Hematopoietic multipotent progenitor cell treated with erythropoietin and hydrocortisone succinate and interleukin-3 and kit ligand, for 17 days (in vitro differentiated cells): ENCODE measurements around the gene LHFPL3.
"Not testable (repeated sequence)": the region's sequence is repeated elsewhere in the genome, so short reads cannot be mapped to it uniquely, and the experiment has no call there.

Source experiments
- DNase-seq: peaks from one replicate; pipeline ENCODE4 v3.0.0-alpha.2; 2015; ENCODE audit warnings: low spot score

The LHFPL3 gene

GRCh38 chr7:104482362-104483037 is 154.1 kb downstream of the LHFPL3 start:
- no peak for DNase-seq

GRCh38 chr7:104486931-104487330 is 158.5 kb downstream of the LHFPL3 start:
- DNase-seq: no peak

GRCh38 chr7:104487642-104488041 is 159.2 kb downstream of the LHFPL3 start:
- no peak for DNase-seq

GRCh38 chr7:104497379-104497967 is 169.1 kb downstream of the LHFPL3 start:
- no peak for DNase-seq

GRCh38 chr7:104499975-104500374 is 171.6 kb downstream of the LHFPL3 start:
- no peak for DNase-seq

- no peak for DNase-seq
These were observed 181.5 kb downstream of the LHFPL3 start for GRCh38 chr7:104509874-104510273.

- no peak for DNase-seq
These were observed 196.4 kb downstream of the LHFPL3 start for GRCh38 chr7:104524853-104525252.

- no peak for DNase-seq
These were observed 199.7 kb downstream of the LHFPL3 start for GRCh38 chr7:104528142-104528541.

GRCh38 chr7:104529567-104529966 is 201.2 kb downstream of the LHFPL3 start:
- no peak for DNase-seq

GRCh38 chr7:104530251-104530650 is 201.8 kb downstream of the LHFPL3 start:
- DNase-seq: no peak

GRCh38 chr7:104534149-104534548 is 205.7 kb downstream of the LHFPL3 start:
- DNase-seq: no peak

- DNase-seq: no peak
These were observed 207.4 kb downstream of the LHFPL3 start for GRCh38 chr7:104535841-104536240.

GRCh38 chr7:104536956-104537355 is 208.6 kb downstream of the LHFPL3 start:
- no peak for DNase-seq

GRCh38 chr7:104538152-104538551 is 209.7 kb downstream of the LHFPL3 start:
- DNase-seq: no peak

GRCh38 chr7:104541897-104542296 is 213.5 kb downstream of the LHFPL3 start:
- no peak for DNase-seq

- DNase-seq: no peak
These were observed 220.5 kb downstream of the LHFPL3 start for GRCh38 chr7:104548861-104549260.

GRCh38 chr7:104550362-104550761 is 222.0 kb downstream of the LHFPL3 start:
- DNase-seq: no peak

- DNase-seq: no peak
These were observed 222.8 kb downstream of the LHFPL3 start for GRCh38 chr7:104551226-104551625.

- DNase-seq: no peak
These were observed 223.7 kb downstream of the LHFPL3 start for GRCh38 chr7:104552102-104552501.

GRCh38 chr7:104553074-104553473 is 224.7 kb downstream of the LHFPL3 start:
- DNase-seq: no peak

- not testable (repeated sequence) for DNase-seq
These were observed 235.0 kb downstream of the LHFPL3 start for GRCh38 chr7:104563350-104563901.

- no peak for DNase-seq
These were observed 241.3 kb downstream of the LHFPL3 start for GRCh38 chr7:104569751-104570150.

GRCh38 chr7:104572554-104572953 is 244.2 kb downstream of the LHFPL3 start:
- DNase-seq: no peak

- no peak for DNase-seq
These were observed 256.2 kb downstream of the LHFPL3 start for GRCh38 chr7:104584620-104585019.
